HCT116 (cell line): ENCODE data around the gene MAP3K5. TPM values are rescaled to one million over a fixed set of nuclear protein-coding genes. Genes with fewer than 3 reads are reported as not detected.

ENCODE experiments used
- ATAC-seq: fragments of 200-7000 bp; cut with Tn5 transposase; 2 replicates; pipeline ENCODE4 v1.9.1; 2020; ENCODE audit warnings: mild to moderate bottlenecking, moderate library complexity
- BruUV-seq: library from RNA; stranded (reverse); fragments of 400-500 nt; replicated peaks from 2 replicates; lab custom pipeline; 2021; lab: Mats Ljungman, UMichigan
- CTCF ChIA-PET: fragments of 300-600 bp; sonication (Branson Sonifier 250); formaldehyde crosslinking; loops from one replicate; lab custom pipeline; 2021; ENCODE audit warnings: antibody characterized with exemption; lab: Charles Lee
- POLR2A ChIA-PET: fragments of 300-600, 350-600 bp; sonication (Branson Sonifier 250); formaldehyde crosslinking; loops from one replicate; lab custom pipeline; 2021; ENCODE audit warnings: antibody characterized with exemption; lab: Charles Lee
- RAD21 ChIA-PET, 2 experiments: fragments of 300-600 bp; sonication (Branson Sonifier 250); formaldehyde crosslinking; loops; one replicate each; lab custom pipeline; 2023; ENCODE audit warnings: low total read pairs in 2 of 2; ENCODE audit not compliant: uncharacterized antibody in 2 of 2, unreplicated experiment in 2 of 2, low non-redundant PET in 1 of 2; lab: Charles Lee
- DNase-seq: peaks from one replicate; pipeline ENCODE4 v3.0.0-alpha.2; 2010; ENCODE audit warnings: low read depth, low spot score
- H2AFZ ChIP-seq: fragments of 200-600 bp; shearing (Covaris generic), sonication (generic); 2 replicates; pipeline ENCODE4 v1.6.1; 2017; ENCODE audit warnings: low read depth, mixed run types, mixed read lengths, antibody characterized with exemption, low read length; ENCODE audit not compliant: poor library complexity, severe bottlenecking
- H3K27ac ChIP-seq: 2 replicates; pipeline ENCODE4 v1.5.1; 2012; ENCODE audit warnings: low read depth, low read length
- H3K27me3 ChIP-seq: fragments of 200-600 bp; sonication (generic); 2 replicates; pipeline ENCODE4 v1.6.1; 2016; ENCODE audit warnings: mixed run types, low read length, mixed read lengths; ENCODE audit not compliant: insufficient read depth
- H3K36me3 ChIP-seq, 2 experiments: fragments of 200-500 bp in 1 of 2; fragments of 200-600 bp in 1 of 2; sonication (Bioruptor generic) in 1 of 2; sonication (generic) in 1 of 2; 2 replicates each; pipeline versions ENCODE4 v1.5.1 to v1.6.1; 2014 to 2016; ENCODE audit warnings: low read length in 2 of 2, inconsistent platforms in 1 of 2, mixed read lengths in 1 of 2, mixed run types in 1 of 2; ENCODE audit not compliant: insufficient read depth in 2 of 2, control insufficient read depth in 1 of 2
- H3K4me1 ChIP-seq, 2 experiments: fragments of 200-600 bp in 1 of 2; sonication (generic) in 1 of 2; 2 replicates each; pipeline versions ENCODE4 v1.5.1 to v1.6.1; 2012 to 2017; ENCODE audit warnings: low read length in 2 of 2, inconsistent platforms in 1 of 2, mild to moderate bottlenecking in 1 of 2, mixed read lengths in 1 of 2, mixed run types in 1 of 2, moderate library complexity in 1 of 2; ENCODE audit not compliant: insufficient read depth in 2 of 2, control insufficient read depth in 1 of 2
- H3K4me2 ChIP-seq: fragments of 200-600 bp; sonication (generic); 2 replicates; pipeline ENCODE4 v1.6.1; 2017; ENCODE audit warnings: mixed run types, low read length, mixed read lengths
- H3K4me3 ChIP-seq, 2 experiments: fragments of 200-600 bp in 1 of 2; sonication (generic) in 1 of 2; replicated peaks in 1 of 2; 2 replicates each; pipeline ENCODE4 v1.5.1; 2011 to 2016; ENCODE audit warnings: low read length in 2 of 2, control low read depth in 1 of 2, low read depth in 1 of 2, mild to moderate bottlenecking in 1 of 2, mixed read lengths in 1 of 2, mixed run types in 1 of 2
- H3K79me2 ChIP-seq: fragments of 200-600 bp; sonication (generic); 2 replicates; pipeline ENCODE4 v1.6.1; 2017; ENCODE audit warnings: mild to moderate bottlenecking, mixed run types, low read length, moderate library complexity, mixed read lengths; ENCODE audit not compliant: insufficient read depth
- H3K9ac ChIP-seq: fragments of 200-600 bp; sonication (generic); 2 replicates; pipeline ENCODE4 v1.6.1; 2016; ENCODE audit warnings: low read length, mixed read lengths
- H3K9me2 ChIP-seq: fragments of 200-600 bp; sonication (generic), shearing (Covaris generic); 2 replicates; pipeline ENCODE4 v1.6.1; 2017; ENCODE audit warnings: mixed run types, mild to moderate bottlenecking, moderate library complexity; ENCODE audit not compliant: insufficient read depth
- H3K9me3 ChIP-seq, 2 experiments: fragments of 200-500 bp in 1 of 2; fragments of 200-600 bp in 1 of 2; sonication (Bioruptor generic) in 1 of 2; sonication (generic) in 1 of 2; 2 replicates each; pipeline ENCODE4 v1.6.1; 2014 to 2017; ENCODE audit warnings: low read length in 2 of 2, mixed read lengths in 2 of 2, inconsistent platforms in 1 of 2, low read depth in 1 of 2, mild to moderate bottlenecking in 1 of 2, mixed run types in 1 of 2, moderate library complexity in 1 of 2; ENCODE audit not compliant: control insufficient read depth in 1 of 2, insufficient read depth in 1 of 2
- H4K20me1 ChIP-seq: fragments of 200-600 bp; sonication (generic), shearing (Covaris generic); 2 replicates; pipeline ENCODE4 v1.6.1; 2017; ENCODE audit warnings: mixed run types, mild to moderate bottlenecking, moderate library complexity; ENCODE audit not compliant: insufficient read depth
- CEBPB ChIP-seq: IDR thresholded peaks from 2 replicates; pipeline ENCODE4 v1.6.1; 2012; ENCODE audit warnings: low read depth
- FOSL1 ChIP-seq: IDR thresholded peaks from 2 replicates; pipeline ENCODE4 v1.6.1; 2012; ENCODE audit warnings: low read depth
- JUND ChIP-seq: IDR thresholded peaks from 2 replicates; pipeline ENCODE4 v1.6.1; 2012
- POLR2AphosphoS5 ChIP-seq: IDR thresholded peaks from 2 replicates; pipeline ENCODE4 v1.6.1; 2011; ENCODE audit warnings: mild to moderate bottlenecking, low read depth, low read length, moderate library complexity
- TCF7L2 ChIP-seq: IDR thresholded peaks from 2 replicates; pipeline ENCODE4 v1.7.0; 2011; ENCODE audit warnings: borderline replicate concordance, inconsistent platforms; ENCODE audit not compliant: insufficient read depth, insufficient read length; ENCODE audit errors: extremely low read depth
- intact Hi-C: fragments of 100-400 bp; cut with micrococcal nuclease; formaldehyde crosslinking; loops from 2 replicates; pipeline ENCODE4 v1.10.0; 2022
- total RNA-seq: library from RNA; stranded (reverse); gene quantifications from one replicate; pipeline ENCODE4 v1.2.1, GENCODE V29; 2021; ENCODE audit not compliant: unreplicated experiment
- TF ChIP-seq, protein P1 (sequence below): IDR thresholded peaks from 2 replicates; pipeline ENCODE4 v1.6.1; 2012
- TF ChIP-seq, protein P2 (sequence below): IDR thresholded peaks from 2 replicates; pipeline ENCODE4 v1.6.1; 2012

MAP3K5 gene
- total RNA-seq, 1 experiment from 2014 or later = 11.8 TPM

DNA sequence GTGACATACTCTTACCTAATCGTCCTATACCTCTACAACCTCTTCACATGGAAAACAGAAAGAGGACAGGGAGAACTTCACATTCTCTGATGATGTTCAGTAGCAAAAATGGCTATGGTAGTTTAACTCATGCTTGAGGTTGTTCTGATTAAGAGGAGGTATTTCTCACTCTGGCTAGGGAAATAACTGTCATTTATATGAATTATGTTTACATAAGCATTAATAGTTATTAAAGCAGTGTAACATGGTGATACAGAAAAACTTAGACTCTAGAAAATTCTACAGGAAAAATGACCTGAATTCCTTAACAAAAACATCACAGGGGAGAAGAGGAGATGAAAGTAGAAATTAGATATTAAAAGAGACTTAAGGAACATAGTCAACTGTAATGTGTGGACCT lies 57.3 kb downstream of the MAP3K5 start:
- Histone ChIP-seq H3K79me2 (no peaks in the 10 kb centered on the region; the same call in 1 of the 2 replicates), H2AFZ (no peak overlapping the region), H3K4me2 (no peak overlapping the region), H3K4me3 (no peak overlapping the region), H3K9ac (no peak overlapping the region), H3K4me1 (no peaks in the 10 kb centered on the region), H3K27ac (no peak overlapping the region), H3K9me2 (no peaks in the 10 kb centered on the region), H4K20me1 (no peaks in the 10 kb centered on the region), H3K27me3 (no peaks in the 10 kb centered on the region), H3K9me3 (no peaks in the 10 kb centered on the region), H3K36me3 (no peaks in the 10 kb centered on the region)
- DNase-seq (no peak), ATAC-seq (no peak)
- intact Hi-C loops = no loop called here
- BruUV-seq = no TSS peak
- TF ChIP-seq CEBPB (no peak), JUND (no peak), TCF7L2 (no peak), FOSL1 (no peak), POLR2AphosphoS5 (no peak)
- TF ChIP-seq, protein P1, sequence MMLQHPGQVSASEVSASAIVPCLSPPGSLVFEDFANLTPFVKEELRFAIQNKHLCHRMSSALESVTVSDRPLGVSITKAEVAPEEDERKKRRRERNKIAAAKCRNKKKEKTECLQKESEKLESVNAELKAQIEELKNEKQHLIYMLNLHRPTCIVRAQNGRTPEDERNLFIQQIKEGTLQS = no peak
- ChIA-PET POLR2A (no interaction called here), CTCF (no interaction called here), RAD21 (no interaction called here)

DNA sequence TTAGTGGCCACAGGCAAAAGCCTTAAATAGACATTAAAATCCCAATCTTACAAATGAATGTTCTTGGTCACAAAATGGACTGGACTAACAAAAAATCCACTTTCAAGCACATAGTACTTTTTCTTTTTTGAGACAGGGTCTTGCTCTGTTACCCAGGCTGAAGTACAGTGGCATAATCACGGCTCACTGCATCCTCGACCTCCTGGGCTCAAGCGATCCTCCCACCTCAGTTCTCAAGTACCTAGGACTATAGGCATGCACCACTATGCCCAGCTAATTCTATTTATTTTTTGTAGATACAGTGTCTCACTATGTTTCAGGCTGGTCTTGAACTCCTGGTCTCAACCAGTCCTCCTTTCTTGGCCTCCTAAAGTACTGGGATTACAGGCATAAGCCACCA lies 59.4 kb downstream of the MAP3K5 start:
- intact Hi-C loops = no loop called here
- H4K20me1 ChIP-seq = no peaks in the 10 kb centered on the region
- no peak for DNase-seq
- no peaks in the 10 kb centered on the region for H3K9me3 ChIP-seq
- H3K27ac ChIP-seq = no peak overlapping the region
- no peaks in the 10 kb centered on the region for H3K4me1 ChIP-seq
- RAD21 ChIA-PET = no interaction called here
- ATAC-seq = no peak
- POLR2A ChIA-PET = no interaction called here
- no peaks in the 10 kb centered on the region; the same call in 1 of the 2 replicates for H3K79me2 ChIP-seq
- no peaks in the 10 kb centered on the region for H3K27me3 ChIP-seq
- no peaks in the 10 kb centered on the region for H3K36me3 ChIP-seq
- no peak overlapping the region for H3K4me2 ChIP-seq
- no peak for TF ChIP-seq FOSL1
- TF ChIP-seq, protein P2, sequence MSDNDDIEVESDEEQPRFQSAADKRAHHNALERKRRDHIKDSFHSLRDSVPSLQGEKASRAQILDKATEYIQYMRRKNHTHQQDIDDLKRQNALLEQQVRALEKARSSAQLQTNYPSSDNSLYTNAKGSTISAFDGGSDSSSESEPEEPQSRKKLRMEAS = no peak
- no peak overlapping the region for H3K9ac ChIP-seq
- CTCF ChIA-PET = no interaction called here
- no peak overlapping the region for H3K4me3 ChIP-seq
- no peak overlapping the region for H2AFZ ChIP-seq
- BruUV-seq = no TSS peak
- no peaks in the 10 kb centered on the region for H3K9me2 ChIP-seq
